ENCODE measurements around the gene PDLIM7. TPM values are rescaled to one million over a fixed set of nuclear protein-coding genes. Genes with fewer than 3 reads are reported as not detected.

Gene PDLIM7
- polyA plus RNA-seq, 1 donor (not counting 4 experiments of a cell fraction or from before 2014, with no cell fraction given), result 48.5 TPM

DNA sequence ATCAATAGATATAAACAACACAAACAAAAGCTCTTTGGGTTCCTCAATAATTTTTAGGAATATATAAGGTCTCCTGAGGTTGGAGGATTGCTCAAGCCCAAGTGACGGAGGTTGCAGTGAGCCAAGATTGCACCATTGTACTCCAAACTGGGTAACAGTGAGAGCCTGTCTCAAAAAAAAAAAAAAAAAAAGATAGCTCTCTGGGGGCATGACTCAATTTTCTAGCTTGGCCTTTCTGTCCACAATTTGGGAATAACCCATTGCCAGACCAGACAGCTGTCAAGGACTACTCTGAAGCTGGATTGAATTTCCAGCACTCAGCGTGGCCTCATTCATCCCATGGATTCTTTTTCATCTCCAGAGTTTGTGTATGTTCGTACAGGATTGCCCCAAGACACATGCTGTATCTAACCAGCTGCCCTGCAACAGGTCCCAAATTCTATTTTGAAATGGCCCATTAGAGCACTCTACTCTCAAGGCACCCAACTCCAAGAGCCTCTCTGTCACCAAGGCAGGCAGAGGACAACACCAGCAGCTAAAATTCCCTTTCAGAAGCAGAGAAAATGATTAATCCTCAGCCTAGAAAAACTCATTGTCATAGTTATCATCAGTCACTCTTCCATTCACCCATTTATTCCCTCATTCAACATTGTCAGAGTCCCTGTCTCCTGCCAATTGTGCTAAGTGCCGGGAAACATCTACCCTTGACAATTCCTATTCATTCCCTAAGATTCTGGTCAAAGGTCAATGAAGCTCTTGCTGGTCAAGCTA lies 48.3 kb upstream of the PDLIM7 start:
- Histone ChIP-seq H3K9me1 (ENCODE audit: control insufficient read depth, extremely low read depth, insufficient read depth, low read length) (peaks cover 4% of the 10 kb centered on the region), H3K4me3 (ENCODE audit: control insufficient read depth in 2 of 3, extremely low read depth in 1 of 3, insufficient read depth in 2 of 3, low read depth in 1 of 3, low read length in 3 of 3) (peak overlapping the region in 1 of 3 experiments; percentile 11), H3K27ac (ENCODE audit: control insufficient read depth, insufficient read depth, low read length) (peak overlapping the region; percentile 86), H3K4me2 (ENCODE audit: control insufficient read depth, extremely low read depth, insufficient read depth, low read depth, low read length) (peak overlapping the region; percentile 56), H3K9me3 (ENCODE audit: control insufficient read depth, low read depth, low read length) (no peaks in the 10 kb centered on the region), H3K4me1 (ENCODE audit: control insufficient read depth, extremely low read depth, insufficient read depth, low read length) (peaks cover 32% of the 10 kb centered on the region), H2AFZ (ENCODE audit: control insufficient read depth, low read length) (no peak overlapping the region), H3K27me3 (ENCODE audit: control insufficient read depth, extremely low read depth, insufficient read depth, low read length) (no peaks in the 10 kb centered on the region), H3K79me2 (ENCODE audit: control insufficient read depth, insufficient read depth, low read length) (peaks cover 70% of the 10 kb centered on the region), H3K9ac (ENCODE audit: control insufficient read depth, extremely low read depth, insufficient read depth, low read length) (peak overlapping the region; percentile 56), H3K36me3 (ENCODE audit: control insufficient read depth in 2 of 2, extremely low read depth in 1 of 2, insufficient read depth in 2 of 2, low read length in 2 of 2) (peaks cover 0 to 4% of the 10 kb centered on the region in 2 experiments), H4K20me1 (ENCODE audit: control insufficient read depth, extremely low read depth, insufficient read depth, low read length) (peaks cover 13% of the 10 kb centered on the region)
- dilution Hi-C loops (cut with MboI; ENCODE audit: extremely low pct_ligation_motif_present, low sequenced_read_pairs), result no loop called here
- DNase-seq (ENCODE audit: low read depth, low spot score) (no peak), FAIRE-seq (no peak)
- TF ChIP-seq, protein P1, sequence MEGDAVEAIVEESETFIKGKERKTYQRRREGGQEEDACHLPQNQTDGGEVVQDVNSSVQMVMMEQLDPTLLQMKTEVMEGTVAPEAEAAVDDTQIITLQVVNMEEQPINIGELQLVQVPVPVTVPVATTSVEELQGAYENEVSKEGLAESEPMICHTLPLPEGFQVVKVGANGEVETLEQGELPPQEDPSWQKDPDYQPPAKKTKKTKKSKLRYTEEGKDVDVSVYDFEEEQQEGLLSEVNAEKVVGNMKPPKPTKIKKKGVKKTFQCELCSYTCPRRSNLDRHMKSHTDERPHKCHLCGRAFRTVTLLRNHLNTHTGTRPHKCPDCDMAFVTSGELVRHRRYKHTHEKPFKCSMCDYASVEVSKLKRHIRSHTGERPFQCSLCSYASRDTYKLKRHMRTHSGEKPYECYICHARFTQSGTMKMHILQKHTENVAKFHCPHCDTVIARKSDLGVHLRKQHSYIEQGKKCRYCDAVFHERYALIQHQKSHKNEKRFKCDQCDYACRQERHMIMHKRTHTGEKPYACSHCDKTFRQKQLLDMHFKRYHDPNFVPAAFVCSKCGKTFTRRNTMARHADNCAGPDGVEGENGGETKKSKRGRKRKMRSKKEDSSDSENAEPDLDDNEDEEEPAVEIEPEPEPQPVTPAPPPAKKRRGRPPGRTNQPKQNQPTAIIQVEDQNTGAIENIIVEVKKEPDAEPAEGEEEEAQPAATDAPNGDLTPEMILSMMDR (optimal IDR thresholded peaks at IDR 0.05 in 1 of 3, IDR thresholded peaks at IDR 0.05 in 1 of 3, conservative IDR thresholded peaks at IDR 0.05 in 1 of 3; ENCODE audit: extremely low read depth in 1 of 3, insufficient read depth in 2 of 3, low read length in 3 of 3), result no peak
- no peak for TF ChIP-seq EZH2 (IDR thresholded peaks at IDR 0.05; ENCODE audit: low read length)

DNA sequence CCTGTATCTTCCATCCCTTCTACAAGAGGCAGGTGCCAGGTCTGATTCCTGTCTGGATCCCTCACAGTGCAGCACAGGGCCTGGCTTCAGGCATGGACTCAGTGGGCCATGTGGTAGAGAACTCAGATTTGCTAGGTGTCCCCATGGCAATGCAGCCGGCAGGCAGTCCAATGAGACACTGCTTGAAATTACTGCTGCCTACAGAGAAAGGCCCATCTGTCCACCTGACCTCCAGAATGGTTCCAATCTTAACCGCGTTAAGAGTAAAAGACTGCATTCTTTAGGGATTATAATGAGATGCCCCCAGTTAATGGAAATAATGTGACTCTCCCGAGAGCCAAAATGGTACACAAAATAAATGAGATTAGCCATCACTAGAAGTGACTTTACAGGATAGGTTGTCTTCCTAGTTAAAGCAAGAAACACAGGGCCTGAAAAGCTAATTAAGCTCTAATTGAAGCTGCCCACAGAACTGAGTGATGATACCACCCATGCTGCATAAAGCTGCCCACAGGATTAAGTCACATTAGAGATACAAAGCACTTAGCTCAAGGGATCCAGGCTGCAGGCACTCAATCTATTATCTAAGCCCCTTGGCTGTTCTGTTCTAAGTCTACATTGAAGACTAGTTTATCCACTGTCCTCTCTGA lies 45.5 kb upstream of the PDLIM7 start:
- no peak overlapping the region for H3K27ac ChIP-seq (ENCODE audit: control insufficient read depth, insufficient read depth, low read length)
- H4K20me1 ChIP-seq (ENCODE audit: control insufficient read depth, extremely low read depth, insufficient read depth, low read length), result peaks cover 13% of the 10 kb centered on the region
- H3K4me2 ChIP-seq (ENCODE audit: control insufficient read depth, extremely low read depth, insufficient read depth, low read depth, low read length), result no peak overlapping the region
- H3K4me3 ChIP-seq (ENCODE audit: control insufficient read depth in 2 of 3, extremely low read depth in 1 of 3, insufficient read depth in 2 of 3, low read depth in 1 of 3, low read length in 3 of 3), result no peak overlapping the region
- peaks cover 54% of the 10 kb centered on the region for H3K4me1 ChIP-seq (ENCODE audit: control insufficient read depth, extremely low read depth, insufficient read depth, low read length)
- no peaks in the 10 kb centered on the region for H3K9me3 ChIP-seq (ENCODE audit: control insufficient read depth, low read depth, low read length)
- H3K27me3 ChIP-seq (ENCODE audit: control insufficient read depth, extremely low read depth, insufficient read depth, low read length), result no peaks in the 10 kb centered on the region
- TF ChIP-seq, protein P1 (optimal IDR thresholded peaks at IDR 0.05 in 1 of 3, IDR thresholded peaks at IDR 0.05 in 1 of 3, conservative IDR thresholded peaks at IDR 0.05 in 1 of 3; ENCODE audit: extremely low read depth in 1 of 3, insufficient read depth in 2 of 3, low read length in 3 of 3), result no peak
- TF ChIP-seq EZH2 (IDR thresholded peaks at IDR 0.05; ENCODE audit: low read length), result no peak
- peaks cover 61% of the 10 kb centered on the region for H3K79me2 ChIP-seq (ENCODE audit: control insufficient read depth, insufficient read depth, low read length)
- peaks cover 8% of the 10 kb centered on the region for H3K9me1 ChIP-seq (ENCODE audit: control insufficient read depth, extremely low read depth, insufficient read depth, low read length)
- dilution Hi-C loops (cut with MboI; ENCODE audit: extremely low pct_ligation_motif_present, low sequenced_read_pairs), result no loop called here
- no peak overlapping the region for H2AFZ ChIP-seq (ENCODE audit: control insufficient read depth, low read length)
- DNase-seq (ENCODE audit: low read depth, low spot score) (no peak), FAIRE-seq (no peak)
- peaks cover 7 to 10% of the 10 kb centered on the region in 2 experiments for H3K36me3 ChIP-seq (ENCODE audit: control insufficient read depth in 2 of 2, extremely low read depth in 1 of 2, insufficient read depth in 2 of 2, low read length in 2 of 2)
- H3K9ac ChIP-seq (ENCODE audit: control insufficient read depth, extremely low read depth, insufficient read depth, low read length), result no peak overlapping the region
